GM12892 (cell line): ENCODE results near the gene GATA2.

Experiments
- POLR2AphosphoS5 ChIP-seq: IDR thresholded peaks from 2 replicates; pipeline ENCODE4 v1.6.1; 2011; ENCODE audit warnings: low read depth, low read length, control low read depth
- TAF1 ChIP-seq: IDR thresholded peaks from 2 replicates; pipeline ENCODE4 v1.6.1; 2011; ENCODE audit warnings: low read depth, mild to moderate bottlenecking, control low read depth, low read length, borderline replicate concordance

- TF ChIP-seq TAF1 (no peak), POLR2AphosphoS5 (no peak)
These were observed 26.0 kb downstream of the GATA2 start, which contains the start of gene DNAJB8 for GRCh38 chr3:128466840-128467541.
